ELR (cell line): ENCODE results near the gene IFNLR1.

Experiments
- DNase-seq: peaks from one replicate; pipeline ENCODE4 v3.0.0-alpha.2; 2015; ENCODE audit warnings: low read depth

IFNLR1 gene

DNA sequence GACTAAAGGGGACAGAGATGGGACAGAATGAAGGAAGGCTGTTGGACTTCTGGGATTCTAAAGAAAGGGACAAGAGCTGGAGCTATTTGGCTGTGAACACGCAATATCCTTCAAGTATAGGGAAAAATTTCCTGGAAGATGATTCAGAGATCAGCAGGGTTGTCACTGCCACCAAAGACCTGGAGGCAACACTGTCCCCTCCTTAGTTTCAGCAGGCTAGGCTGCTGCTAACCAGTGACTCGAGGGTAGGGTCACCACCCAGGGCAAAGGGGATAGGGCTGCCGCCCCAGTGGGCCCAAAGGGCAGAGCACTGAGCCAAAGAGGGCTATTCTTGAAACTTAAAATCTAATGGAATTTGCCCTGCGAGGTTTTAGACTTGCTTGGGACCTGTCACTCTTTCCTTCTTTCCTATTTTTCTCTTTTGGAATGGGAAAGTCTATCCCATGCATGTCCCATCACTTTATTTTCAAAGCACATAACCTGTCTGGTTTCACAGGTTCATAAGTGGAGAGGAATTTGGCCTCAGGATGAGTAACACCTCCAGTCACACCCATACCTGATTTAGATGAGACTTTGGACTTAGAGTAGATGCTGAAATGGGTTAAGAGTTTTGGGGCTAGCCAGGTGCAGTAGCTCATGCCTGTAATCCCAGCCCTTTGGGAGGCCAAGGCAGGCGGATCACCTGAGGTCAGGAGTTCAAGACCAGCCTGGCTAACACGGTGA is 11.9 kb downstream of the IFNLR1 start:
- DNase-seq, result no peak

GRCh38 chr1:24173638-24174575 is 13.2 kb downstream of the IFNLR1 start:
- no peak for DNase-seq

- no peak for DNase-seq
These were observed 14.5 kb downstream of the IFNLR1 start for GRCh38 chr1:24172598-24172997.

DNA sequence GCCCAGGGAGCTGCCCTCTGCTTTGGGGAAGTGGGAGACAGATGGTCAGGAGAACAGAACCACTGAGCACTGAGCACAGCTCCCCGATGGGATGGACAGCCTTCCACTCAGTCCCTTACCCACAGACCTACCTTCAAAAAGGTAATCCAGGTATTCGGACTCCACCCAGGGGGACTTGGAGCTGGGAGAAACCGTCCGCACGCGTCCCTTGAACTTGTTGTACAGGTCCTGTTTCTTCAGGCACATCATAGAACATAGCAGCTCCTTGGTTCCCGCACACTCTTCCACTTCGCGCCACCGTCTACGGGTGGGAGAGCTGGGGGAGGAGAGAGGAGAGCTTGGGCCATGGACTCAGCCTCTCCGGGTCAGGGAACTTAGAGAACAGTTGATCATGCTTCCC is 17.8 kb downstream of the IFNLR1 start:
- DNase-seq, result no peak

GRCh38 chr1:24168245-24168644 is 18.8 kb downstream of the IFNLR1 start:
- DNase-seq, result no peak

GRCh38 chr1:24167008-24167407 is 20.1 kb downstream of the IFNLR1 start:
- no peak for DNase-seq

DNA sequence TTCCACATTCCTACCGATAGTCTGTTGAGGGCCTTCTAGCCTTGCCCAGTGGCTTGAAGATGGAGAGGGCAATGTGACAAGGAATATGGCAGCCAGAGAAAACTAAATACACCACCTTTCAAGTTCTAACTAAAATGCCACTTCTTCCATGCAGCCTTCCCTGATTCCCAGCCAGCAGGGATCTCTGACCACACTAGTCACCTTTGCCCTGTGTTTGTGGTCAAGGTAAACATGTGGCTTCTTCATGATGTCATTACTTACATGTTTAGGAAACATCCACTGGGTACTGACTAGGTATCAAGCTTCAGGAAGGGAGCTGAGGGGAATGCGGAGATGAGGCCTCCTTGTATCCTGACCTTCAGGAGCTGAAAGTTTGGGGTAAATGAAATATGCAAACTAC is 21.6 kb downstream of the IFNLR1 start:
- DNase-seq, result no peak

GRCh38 chr1:24164004-24164403 is 23.1 kb downstream of the IFNLR1 start:
- DNase-seq, result no peak

DNA sequence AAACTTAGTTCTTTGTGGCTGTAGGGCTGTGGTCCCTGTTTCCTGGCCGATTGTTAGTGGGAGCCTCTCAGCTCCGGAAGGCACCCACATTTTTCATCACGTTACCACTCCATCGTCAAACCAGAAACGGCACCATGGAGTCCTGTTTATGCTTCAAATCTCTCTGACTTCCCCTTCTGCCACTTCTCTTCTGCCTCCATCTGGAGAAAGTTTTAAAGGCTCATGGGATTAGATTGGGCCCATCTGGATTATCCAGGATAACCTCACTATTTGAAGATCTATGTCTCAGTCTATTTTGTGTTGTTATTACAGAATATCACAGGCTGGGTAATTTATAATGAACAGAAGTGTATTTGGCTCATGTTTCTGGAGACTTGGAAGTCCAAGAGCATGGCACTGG is 24.9 kb downstream of the IFNLR1 start:
- DNase-seq, result no peak

DNA sequence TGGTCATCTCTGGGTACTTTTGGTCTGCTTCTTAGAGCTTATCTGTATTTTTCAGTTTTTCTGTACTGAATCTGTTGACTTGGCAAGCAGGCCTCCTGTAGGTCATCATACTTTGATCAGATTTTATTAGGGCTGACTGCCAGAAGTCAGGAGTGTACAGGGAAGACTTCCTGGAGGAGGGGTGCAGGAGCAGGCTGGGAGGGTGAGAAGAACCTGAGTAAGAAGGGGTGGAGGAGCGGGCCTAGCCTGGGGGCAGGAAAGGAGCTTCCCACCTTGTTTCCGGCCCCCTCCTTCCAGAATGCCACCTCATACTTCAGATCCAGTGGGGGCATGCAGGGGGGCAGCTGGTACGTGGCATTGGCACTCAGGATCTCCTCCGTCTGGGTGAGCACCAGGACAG is 25.8 kb downstream of the IFNLR1 start:
- no peak for DNase-seq

- no peak for DNase-seq
These were observed 27.7 kb downstream of the IFNLR1 start for GRCh38 chr1:24159366-24159765.

DNA sequence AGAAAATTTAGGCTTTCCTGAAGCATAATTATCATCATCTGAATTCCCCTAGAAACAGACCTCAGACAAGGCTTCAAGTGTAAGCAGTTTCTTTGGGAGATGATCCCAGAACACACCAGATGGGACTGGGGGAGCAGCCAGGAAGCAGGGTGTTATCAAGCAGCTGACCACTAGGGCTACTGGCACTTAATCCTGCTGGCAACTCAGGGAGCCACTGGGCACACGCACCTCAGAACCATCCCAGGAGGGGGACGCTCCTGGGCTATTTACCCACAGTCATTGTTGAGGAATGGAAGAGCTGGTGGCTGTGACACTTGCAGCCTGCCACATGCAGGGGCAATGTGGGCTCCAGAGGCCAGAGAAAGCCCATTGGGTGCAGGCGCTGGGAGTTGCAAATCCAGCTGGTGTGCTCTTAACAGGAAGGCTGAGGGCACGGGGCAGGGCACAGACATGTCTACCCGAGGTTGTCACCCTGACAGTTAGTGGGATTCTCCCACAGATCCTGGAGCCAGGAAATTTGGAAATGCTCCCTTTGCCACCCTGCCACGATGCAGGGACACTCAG is 29.1 kb downstream of the IFNLR1 start:
- DNase-seq, result peak; percentile 43

GRCh38 chr1:24156542-24157260 is 30.4 kb downstream of the IFNLR1 start:
- no peak for DNase-seq

- DNase-seq, result peak; percentile 25
These were observed 31.9 kb downstream of the IFNLR1 start for GRCh38 chr1:24155011-24155782.

DNA sequence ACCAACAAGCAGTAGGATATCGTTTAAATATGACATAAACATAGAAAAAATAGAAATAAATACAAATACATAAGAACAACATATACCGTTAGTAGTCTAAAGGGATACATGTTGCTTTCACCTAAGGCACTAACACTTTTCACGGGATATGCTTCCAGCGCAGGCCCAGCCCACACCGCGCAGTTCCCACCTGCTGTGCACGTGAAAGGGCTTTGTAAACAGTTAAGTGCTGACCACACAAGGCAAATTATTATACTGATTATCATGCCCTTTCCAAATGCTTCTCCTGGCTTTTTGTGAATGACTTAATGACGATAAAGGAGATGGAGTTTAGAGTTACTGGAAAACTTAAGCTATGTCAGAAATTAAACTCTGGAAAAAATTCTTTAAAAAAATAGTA is 32.9 kb downstream of the IFNLR1 start:
- no peak for DNase-seq

DNA sequence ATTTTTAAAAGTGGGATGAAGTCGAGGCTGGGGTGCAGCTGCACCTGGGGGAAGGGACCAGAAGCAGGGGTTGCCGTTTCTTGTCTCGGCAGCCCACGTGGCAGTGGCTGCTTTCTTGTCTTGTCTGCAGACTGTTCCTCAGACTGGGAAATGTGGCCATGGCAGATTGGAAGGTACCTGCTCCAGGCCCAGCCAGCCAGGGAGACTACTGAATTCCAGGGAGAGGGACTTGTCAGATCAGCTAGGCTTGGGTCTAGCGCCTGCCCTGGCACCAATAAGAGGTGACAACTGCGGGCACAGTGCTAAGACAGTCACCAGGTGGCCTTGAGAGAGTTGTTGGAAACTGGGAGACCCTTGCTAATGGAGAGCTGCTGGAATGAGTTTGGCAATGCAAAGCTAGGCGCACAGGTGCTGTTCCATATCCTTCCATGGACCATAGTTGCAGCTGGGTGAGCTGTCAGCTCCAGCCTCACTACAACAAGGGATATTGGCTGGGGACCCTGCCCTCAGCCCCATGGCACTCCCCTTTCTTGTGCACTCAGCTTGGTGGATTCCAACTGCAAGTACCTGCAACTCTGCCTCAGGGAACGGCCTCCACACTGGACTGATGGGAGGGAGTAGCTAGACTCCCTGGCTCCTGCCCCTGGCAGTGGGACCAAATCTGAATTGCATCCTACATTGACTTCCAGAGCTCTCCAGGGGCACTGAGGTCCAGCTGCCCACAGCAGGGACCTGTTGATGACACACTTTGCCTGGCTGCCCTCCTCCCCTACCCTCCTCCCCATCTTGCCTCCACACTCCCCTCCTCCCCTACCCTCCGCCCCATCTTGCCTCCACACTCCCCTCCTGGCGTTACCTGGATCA is 34.2 kb downstream of the IFNLR1 start:
- no peak for DNase-seq

GRCh38 chr1:24151175-24151533 is 35.9 kb downstream of the IFNLR1 start:
- DNase-seq, result no peak

DNA sequence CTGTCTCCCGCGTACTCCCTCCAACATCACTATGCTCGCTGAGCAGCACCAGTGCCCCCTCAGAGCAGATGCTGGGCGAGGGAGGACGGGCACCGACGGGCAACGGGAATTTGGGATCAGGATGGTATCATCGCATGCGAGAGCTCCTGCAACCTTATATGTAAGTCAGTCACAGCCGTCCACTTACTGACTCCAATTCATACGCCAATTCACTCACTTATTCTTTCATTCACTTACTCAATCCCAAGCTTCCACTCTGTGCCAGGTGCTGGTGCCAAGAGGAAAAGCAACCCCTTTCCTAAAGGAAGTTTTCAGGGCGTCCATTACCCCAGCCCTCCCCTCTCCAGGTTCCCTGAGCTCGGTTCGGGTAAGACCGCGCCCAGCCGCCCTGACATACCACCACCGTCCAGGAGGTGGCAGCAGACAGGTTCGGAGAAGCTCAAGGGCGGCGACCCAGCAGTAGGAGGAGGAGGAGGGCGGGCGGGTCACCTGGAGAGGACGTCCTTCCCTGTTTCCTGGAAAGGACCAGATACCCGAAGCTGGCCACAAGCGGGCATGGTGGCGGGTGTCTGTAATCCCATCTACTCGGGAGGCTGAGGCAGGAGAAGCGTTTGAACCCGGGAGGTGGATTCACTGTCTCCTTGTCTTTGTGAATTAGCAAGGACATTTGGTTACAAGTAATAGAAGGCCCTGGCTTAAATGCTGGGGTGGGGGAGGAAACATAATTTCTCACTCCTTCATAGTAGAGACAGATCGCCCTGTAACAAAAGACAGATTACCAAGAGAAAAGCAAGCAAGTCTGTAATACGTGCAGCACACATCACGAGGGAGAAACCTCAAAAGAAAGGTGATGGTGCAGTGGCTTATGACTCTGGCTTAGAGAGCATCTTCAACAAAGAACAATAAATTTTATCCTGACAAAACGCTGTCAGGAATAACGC is 36.6 kb downstream of the IFNLR1 start:
- peak; percentile 79 for DNase-seq

DNA sequence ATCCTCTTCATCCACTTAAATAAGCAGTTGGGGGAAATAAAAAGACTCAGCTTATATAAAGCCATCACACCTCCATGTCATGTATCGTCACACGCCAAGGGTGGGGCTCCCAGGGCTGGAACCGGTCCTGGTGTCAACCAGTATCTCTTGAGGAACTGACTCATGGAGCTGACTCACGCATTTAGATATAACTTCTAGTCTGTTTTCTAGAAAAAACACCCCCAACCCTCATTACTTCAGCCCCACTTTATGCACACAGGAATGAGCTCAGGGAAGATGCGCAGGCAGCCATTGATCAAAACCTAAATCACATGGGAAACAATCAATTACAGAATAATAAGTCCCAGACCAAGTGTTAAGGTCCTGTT is 37.2 kb downstream of the IFNLR1 start:
- peak; percentile 88 for DNase-seq

- no peak for DNase-seq
These were observed 39.3 kb downstream of the IFNLR1 start for GRCh38 chr1:24147816-24148215.
